ENCODE results near the gene CHAF1A. TPM values are rescaled to one million over a fixed set of nuclear protein-coding genes. Genes with fewer than 3 reads are reported as not detected.

CHAF1A gene
- total RNA-seq, 1 experiment from 2014 or later, result 30.0 TPM

- no peaks in the 10 kb centered on the region for H3F3A ChIP-seq (ENCODE audit: insufficient read depth, low read depth)
- H2AFZ ChIP-seq, result no peak overlapping the region
- no peak overlapping the region for H3K27ac ChIP-seq
- intact Hi-C loops (cut with micrococcal nuclease; ENCODE audit: unreplicated experiment), result no loop called here
- no peaks in the 10 kb centered on the region for H3K27me3 ChIP-seq (ENCODE audit: insufficient read depth, low read depth)
- H3K9me2 ChIP-seq (ENCODE audit: insufficient read depth), result no peaks in the 10 kb centered on the region
- H3K4me1 ChIP-seq (replicated peaks; ENCODE audit: insufficient read depth), result no peaks in the 10 kb centered on the region
- H4K20me1 ChIP-seq (ENCODE audit: insufficient read depth), result no peaks in the 10 kb centered on the region
- no TSS peak for BruUV-seq (replicated peaks)
- ChIA-PET CTCF (interaction anchor here (0.5 kb wide), 1 partner anchor 23 kb away, joined by 3 read pairs; no protein-coding TSS in a partner anchor), POLR2A (ENCODE audit: unreplicated experiment) (no interaction called here)
- H3K4me3 ChIP-seq, result no peak overlapping the region
- H3K79me2 ChIP-seq (ENCODE audit: low read depth), result no peaks in the 10 kb centered on the region
- no peak for DNase-seq
- TF ChIP-seq CTCF (conservative IDR thresholded peaks at IDR 0.05) (no peak), EZH2 (IDR thresholded peaks at IDR 0.05; ENCODE audit: low read depth) (no peak)
- H3K4me2 ChIP-seq, result no peak overlapping the region
- no peaks in the 10 kb centered on the region for H3K9me3 ChIP-seq (ENCODE audit: insufficient read depth, low read depth)
- H3K36me3 ChIP-seq (ENCODE audit: low read depth), result no peaks in the 10 kb centered on the region
Observed at GRCh38 chr19:4423416-4424126, 21.1 kb downstream of the CHAF1A start.

GRCh38 chr19:4425537-4425936 is 23.1 kb downstream of the CHAF1A start:
- ChIA-PET CTCF (no interaction called here), POLR2A (ENCODE audit: unreplicated experiment) (no interaction called here)
- Histone ChIP-seq H3K4me2 (no peak overlapping the region), H3K4me3 (no peak overlapping the region), H2AFZ (no peak overlapping the region), H3K79me2 (ENCODE audit: low read depth) (no peaks in the 10 kb centered on the region), H3K36me3 (ENCODE audit: low read depth) (no peaks in the 10 kb centered on the region), H3K9me2 (ENCODE audit: insufficient read depth) (no peaks in the 10 kb centered on the region), H3K9me3 (ENCODE audit: insufficient read depth, low read depth) (no peaks in the 10 kb centered on the region), H3K27ac (no peak overlapping the region), H3K4me1 (replicated peaks; ENCODE audit: insufficient read depth) (no peaks in the 10 kb centered on the region), H3K27me3 (ENCODE audit: insufficient read depth, low read depth) (no peaks in the 10 kb centered on the region), H3F3A (ENCODE audit: insufficient read depth, low read depth) (no peaks in the 10 kb centered on the region), H4K20me1 (ENCODE audit: insufficient read depth) (no peaks in the 10 kb centered on the region)
- DNase-seq, result no peak
- TF ChIP-seq EZH2 (IDR thresholded peaks at IDR 0.05; ENCODE audit: low read depth), result no peak
- TF ChIP-seq CTCF (conservative IDR thresholded peaks at IDR 0.05), result no peak
- BruUV-seq (replicated peaks), result no TSS peak
- intact Hi-C loops (cut with micrococcal nuclease; ENCODE audit: unreplicated experiment), result no loop called here

GRCh38 chr19:4428326-4428975 is 26.0 kb downstream of the CHAF1A start:
- TF ChIP-seq CTCF (conservative IDR thresholded peaks at IDR 0.05) (no peak), EZH2 (IDR thresholded peaks at IDR 0.05; ENCODE audit: low read depth) (no peak)
- ChIA-PET POLR2A (ENCODE audit: unreplicated experiment) (no interaction called here), CTCF (no interaction called here)

More at GRCh38 chr19:4428326-4428975, 26.0 kb downstream of the CHAF1A start:
- DNase-seq, result no peak
- intact Hi-C loops (cut with micrococcal nuclease; ENCODE audit: unreplicated experiment), result no loop called here
- H3K79me2 ChIP-seq (ENCODE audit: low read depth), result no peaks in the 10 kb centered on the region
- H3K27me3 ChIP-seq (ENCODE audit: insufficient read depth, low read depth), result no peaks in the 10 kb centered on the region
- H3K36me3 ChIP-seq (ENCODE audit: low read depth), result no peaks in the 10 kb centered on the region
- BruUV-seq (replicated peaks), result no TSS peak
- H4K20me1 ChIP-seq (ENCODE audit: insufficient read depth), result no peaks in the 10 kb centered on the region
- no peak overlapping the region for H2AFZ ChIP-seq
- no peaks in the 10 kb centered on the region for H3K9me2 ChIP-seq (ENCODE audit: insufficient read depth)
- no peaks in the 10 kb centered on the region for H3K4me1 ChIP-seq (replicated peaks; ENCODE audit: insufficient read depth)
- H3F3A ChIP-seq (ENCODE audit: insufficient read depth, low read depth), result no peaks in the 10 kb centered on the region
- H3K27ac ChIP-seq, result no peak overlapping the region
- H3K4me3 ChIP-seq, result no peak overlapping the region
- no peak overlapping the region for H3K4me2 ChIP-seq
- H3K9me3 ChIP-seq (ENCODE audit: insufficient read depth, low read depth), result no peaks in the 10 kb centered on the region

All from PC-9 (cell line).